Measurements from ENCODE around the gene TSPAN31.

DNA sequence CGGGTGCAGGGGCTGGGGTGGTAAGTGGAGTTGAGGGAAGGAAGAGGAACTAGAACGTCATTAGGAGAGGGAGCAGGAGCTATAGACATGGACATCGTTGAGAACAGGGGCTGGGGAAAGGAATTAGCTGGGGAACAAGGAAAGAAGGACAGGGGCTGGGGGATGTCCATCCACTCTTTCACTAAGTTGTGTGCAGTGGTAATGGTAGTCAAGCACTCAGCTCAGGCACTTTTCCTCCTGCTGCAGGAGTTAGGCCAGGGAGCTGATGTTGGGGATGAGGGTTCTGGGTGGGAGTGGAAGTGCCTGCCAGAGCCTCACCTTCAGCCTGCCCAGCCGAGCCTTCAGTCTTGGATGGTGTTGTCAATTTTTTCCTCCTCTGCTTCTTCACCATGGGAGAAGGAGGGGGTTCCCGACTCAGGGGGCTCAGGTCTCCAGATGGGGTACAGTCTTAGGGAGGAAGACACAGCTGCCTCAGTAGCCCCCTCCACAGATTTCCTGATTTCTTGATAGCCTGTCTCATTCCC is 15.5 kb upstream of the TSPAN31 start:
- TF ChIP-seq, protein P1, sequence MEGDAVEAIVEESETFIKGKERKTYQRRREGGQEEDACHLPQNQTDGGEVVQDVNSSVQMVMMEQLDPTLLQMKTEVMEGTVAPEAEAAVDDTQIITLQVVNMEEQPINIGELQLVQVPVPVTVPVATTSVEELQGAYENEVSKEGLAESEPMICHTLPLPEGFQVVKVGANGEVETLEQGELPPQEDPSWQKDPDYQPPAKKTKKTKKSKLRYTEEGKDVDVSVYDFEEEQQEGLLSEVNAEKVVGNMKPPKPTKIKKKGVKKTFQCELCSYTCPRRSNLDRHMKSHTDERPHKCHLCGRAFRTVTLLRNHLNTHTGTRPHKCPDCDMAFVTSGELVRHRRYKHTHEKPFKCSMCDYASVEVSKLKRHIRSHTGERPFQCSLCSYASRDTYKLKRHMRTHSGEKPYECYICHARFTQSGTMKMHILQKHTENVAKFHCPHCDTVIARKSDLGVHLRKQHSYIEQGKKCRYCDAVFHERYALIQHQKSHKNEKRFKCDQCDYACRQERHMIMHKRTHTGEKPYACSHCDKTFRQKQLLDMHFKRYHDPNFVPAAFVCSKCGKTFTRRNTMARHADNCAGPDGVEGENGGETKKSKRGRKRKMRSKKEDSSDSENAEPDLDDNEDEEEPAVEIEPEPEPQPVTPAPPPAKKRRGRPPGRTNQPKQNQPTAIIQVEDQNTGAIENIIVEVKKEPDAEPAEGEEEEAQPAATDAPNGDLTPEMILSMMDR (IDR thresholded peaks at IDR 0.05 in 4 of 5, conservative IDR thresholded peaks at IDR 0.05 in 1 of 5) = no peak
- TF ChIP-seq POLR2A (IDR thresholded peaks at IDR 0.05) = no peak
